GM23248 (cell line): ENCODE results near the gene SH3RF2.

Experiments used
- EZH2 ChIP-seq: fragments of 200-600 bp; sonication (generic); IDR thresholded peaks from 2 replicates; pipeline ENCODE4 v1.6.1; 2018; ENCODE audit warnings: antibody characterized with exemption, mild to moderate bottlenecking; ENCODE audit not compliant: insufficient read depth, poor library complexity, severe bottlenecking
- EZH2phosphoT487 ChIP-seq: fragments of 200-600 bp; sonication (generic); IDR thresholded peaks from 2 replicates; pipeline ENCODE4 v1.6.1; 2018; ENCODE audit warnings: antibody characterized with exemption, moderate library complexity, mild to moderate bottlenecking, low read depth; ENCODE audit not compliant: insufficient read depth

- TF ChIP-seq EZH2phosphoT487, result no peak
- no peak for TF ChIP-seq EZH2
Measured at GRCh38 chr5:146003852-146004251, 67.5 kb downstream of the SH3RF2 start.
